Measurements from ENCODE around the gene OR8S1.
A peak's percentile ranks its signal among the peaks of the same experiment; 100 is the strongest.
"Not testable (repeated sequence)": the region's sequence is repeated elsewhere in the genome, so short reads cannot be mapped to it uniquely, and the experiment has no call there.

The OR8S1 gene

GRCh38 chr12:48525332-48525731, at the start of gene OR8S1:
Gene OR8S1 (plus strand): TSS chr12:48525632. CDS start chr12:48525632, 0 bp downstream.
- DNase-seq = no peak
- TF ChIP-seq CTCF (IDR thresholded peaks at IDR 0.05; ENCODE audit: low read depth, low read length, missing control alignments) = no peak
- no peaks in the 10 kb centered on the region for H3K27me3 ChIP-seq (replicated peaks)
- H3K4me3 ChIP-seq (ENCODE audit: low read depth, low read length) = no peak within 1 kb of the TSS
- H3K27ac ChIP-seq = no peak within 1 kb of the TSS
- in situ Hi-C loops (cut with HindIII; ENCODE audit: low pct_ligation_motif_present, low sequenced_read_pairs) = no loop called here
- H3K36me3 ChIP-seq (replicated peaks) = no peaks in the 10 kb centered on the region

- Histone ChIP-seq H3K36me3 (replicated peaks) (no peaks in the 10 kb centered on the region), H3K27me3 (replicated peaks) (no peaks in the 10 kb centered on the region), H3K4me3 (ENCODE audit: low read depth, low read length) (no peak within 1 kb of the TSS), H3K27ac (no peak within 1 kb of the TSS)
- no peak for TF ChIP-seq CTCF (IDR thresholded peaks at IDR 0.05; ENCODE audit: low read depth, low read length, missing control alignments)
- in situ Hi-C loops (cut with HindIII; ENCODE audit: low pct_ligation_motif_present, low sequenced_read_pairs) = no loop called here
- DNase-seq = no peak
Observed at GRCh38 chr12:48482198-48482597, 43.2 kb upstream of the OR8S1 start, which contains the start of gene C12orf54. Gene C12orf54 (plus strand): TSS chr12:48482498. CDS start chr12:48483297, 799 bp downstream.

GRCh38 chr12:48482930-48483329, 42.5 kb upstream of the OR8S1 start:
- Histone ChIP-seq H3K36me3 (replicated peaks) (no peaks in the 10 kb centered on the region), H3K27me3 (replicated peaks) (no peaks in the 10 kb centered on the region), H3K27ac (no peak overlapping the region), H3K4me3 (ENCODE audit: low read depth, low read length) (no peak overlapping the region)
- in situ Hi-C loops (cut with HindIII; ENCODE audit: low pct_ligation_motif_present, low sequenced_read_pairs) = no loop called here
- TF ChIP-seq CTCF (IDR thresholded peaks at IDR 0.05; ENCODE audit: low read depth, low read length, missing control alignments) = no peak
- DNase-seq = no peak

- no peaks in the 10 kb centered on the region for H3K36me3 ChIP-seq (replicated peaks)
- no peaks in the 10 kb centered on the region for H3K27me3 ChIP-seq (replicated peaks)
- in situ Hi-C loops (cut with HindIII; ENCODE audit: low pct_ligation_motif_present, low sequenced_read_pairs) = no loop called here
- no peak for DNase-seq
- H3K4me3 ChIP-seq (ENCODE audit: low read depth, low read length) = no peak overlapping the region
- H3K27ac ChIP-seq = no peak overlapping the region
- TF ChIP-seq CTCF (IDR thresholded peaks at IDR 0.05; ENCODE audit: low read depth, low read length, missing control alignments) = no peak
Observed at GRCh38 chr12:48486261-48486660, 39.2 kb upstream of the OR8S1 start.

- H3K4me3 ChIP-seq (ENCODE audit: low read depth, low read length) = no peak overlapping the region
- no peak for TF ChIP-seq CTCF (IDR thresholded peaks at IDR 0.05; ENCODE audit: low read depth, low read length, missing control alignments)
- H3K36me3 ChIP-seq (replicated peaks) = no peaks in the 10 kb centered on the region
- DNase-seq = no peak
- in situ Hi-C loops (cut with HindIII; ENCODE audit: low pct_ligation_motif_present, low sequenced_read_pairs) = no loop called here
- H3K27me3 ChIP-seq (replicated peaks) = no peaks in the 10 kb centered on the region
- no peak overlapping the region for H3K27ac ChIP-seq
Observed at GRCh38 chr12:48486679-48487078, 38.8 kb upstream of the OR8S1 start.

- H3K27ac ChIP-seq = no peak overlapping the region
- in situ Hi-C loops (cut with HindIII; ENCODE audit: low pct_ligation_motif_present, low sequenced_read_pairs) = no loop called here
- no peak overlapping the region for H3K4me3 ChIP-seq (ENCODE audit: low read depth, low read length)
- DNase-seq = peak; percentile 4
- no peak for TF ChIP-seq CTCF (IDR thresholded peaks at IDR 0.05; ENCODE audit: low read depth, low read length, missing control alignments)
- H3K36me3 ChIP-seq (replicated peaks) = no peaks in the 10 kb centered on the region
- H3K27me3 ChIP-seq (replicated peaks) = no peaks in the 10 kb centered on the region
Observed at GRCh38 chr12:48489012-48489411, 36.4 kb upstream of the OR8S1 start.

- DNase-seq; H3K27ac ChIP-seq; H3K4me3 ChIP-seq (ENCODE audit: low read depth, low read length); H3K36me3 ChIP-seq (replicated peaks); H3K27me3 ChIP-seq (replicated peaks); in situ Hi-C loops (cut with HindIII; ENCODE audit: low pct_ligation_motif_present, low sequenced_read_pairs): not testable (repeated sequence)
Observed at GRCh38 chr12:48489456-48489855, 36.0 kb upstream of the OR8S1 start.

- in situ Hi-C loops (cut with HindIII; ENCODE audit: low pct_ligation_motif_present, low sequenced_read_pairs); H3K27me3 ChIP-seq (replicated peaks); DNase-seq; H3K4me3 ChIP-seq (ENCODE audit: low read depth, low read length); H3K36me3 ChIP-seq (replicated peaks); H3K27ac ChIP-seq: not testable (repeated sequence)
Observed at GRCh38 chr12:48500281-48500680, 25.2 kb upstream of the OR8S1 start.

GRCh38 chr12:48506836-48507235, 18.6 kb upstream of the OR8S1 start:
- H3K27ac ChIP-seq; H3K27me3 ChIP-seq (replicated peaks); H3K36me3 ChIP-seq (replicated peaks); in situ Hi-C loops (cut with HindIII; ENCODE audit: low pct_ligation_motif_present, low sequenced_read_pairs); DNase-seq; H3K4me3 ChIP-seq (ENCODE audit: low read depth, low read length): not testable (repeated sequence)
